ENCODE measurements around the gene TUBA1C.
"Not testable (repeated sequence)": the region's sequence is repeated elsewhere in the genome, so short reads cannot be mapped to it uniquely, and the experiment has no call there.

Gene TUBA1C

GRCh38 chr12:49232940-49233841 is 31.7 kb upstream of the TUBA1C start:
- H3K27me3 ChIP-seq (ENCODE audit: low read depth) = no peaks in the 10 kb centered on the region
- no peak overlapping the region for H3K4me3 ChIP-seq
- no peaks in the 10 kb centered on the region for H3K9me3 ChIP-seq
- peak; percentile 96 to 97 for DNase-seq (ENCODE audit: low spot score in 2 of 2)
- in situ Hi-C loops (cut with MboI; ENCODE audit: low sequenced_read_pairs) = loop anchor here (10.0 kb wide), 1 partner anchor 98 kb away; the partner anchor contains the start of gene TUBA1B
- peaks cover 37% of the 10 kb centered on the region for H3K4me1 ChIP-seq
- no peaks in the 10 kb centered on the region for H3K36me3 ChIP-seq (replicated peaks)

GRCh38 chr12:49233842-49234526 is 30.9 kb upstream of the TUBA1C start:
- Histone ChIP-seq H3K9me3 (no peaks in the 10 kb centered on the region), H3K4me1 (peaks cover 32% of the 10 kb centered on the region), H3K27me3 (ENCODE audit: low read depth) (no peaks in the 10 kb centered on the region), H3K4me3 (no peak overlapping the region), H3K36me3 (replicated peaks) (no peaks in the 10 kb centered on the region)
- peak in 1 of 2 experiments; percentile 33 for DNase-seq (ENCODE audit: low spot score in 2 of 2)
- in situ Hi-C loops (cut with MboI; ENCODE audit: low sequenced_read_pairs) = loop anchor here (10.0 kb wide), 1 partner anchor 99 kb away; the partner anchor contains the start of gene TUBA1B

- DNase-seq (ENCODE audit: low spot score in 2 of 2) = no peak
- no peaks in the 10 kb centered on the region for H3K27me3 ChIP-seq (ENCODE audit: low read depth)
- no peak overlapping the region for H3K4me3 ChIP-seq
- in situ Hi-C loops (cut with MboI; ENCODE audit: low sequenced_read_pairs) = loop anchor here (10.0 kb wide), 1 partner anchor 102 kb away; the partner anchor contains the start of gene TUBA1B
- H3K4me1 ChIP-seq = peaks cover 30% of the 10 kb centered on the region
- no peaks in the 10 kb centered on the region for H3K36me3 ChIP-seq (replicated peaks)
- H3K9me3 ChIP-seq = no peaks in the 10 kb centered on the region
Measured at GRCh38 chr12:49236423-49236822, 28.5 kb upstream of the TUBA1C start.

GRCh38 chr12:49243631-49244030 is 21.3 kb upstream of the TUBA1C start:
- in situ Hi-C loops (cut with MboI; ENCODE audit: low sequenced_read_pairs) = no loop called here

GRCh38 chr12:49244176-49244575 is 20.7 kb upstream of the TUBA1C start:
- Histone ChIP-seq H3K4me3 (no peak overlapping the region), H3K27me3 (ENCODE audit: low read depth) (no peaks in the 10 kb centered on the region), H3K36me3 (replicated peaks) (no peaks in the 10 kb centered on the region), H3K4me1 (no peaks in the 10 kb centered on the region), H3K9me3 (no peaks in the 10 kb centered on the region)
- in situ Hi-C loops (cut with MboI; ENCODE audit: low sequenced_read_pairs) = no loop called here
- no peak for DNase-seq (ENCODE audit: low spot score in 2 of 2)

More at GRCh38 chr12:49243631-49244030, 21.3 kb upstream of the TUBA1C start:
- H3K9me3 ChIP-seq = no peaks in the 10 kb centered on the region
- H3K36me3 ChIP-seq (replicated peaks) = no peaks in the 10 kb centered on the region
- no peak overlapping the region for H3K4me3 ChIP-seq
- H3K27me3 ChIP-seq (ENCODE audit: low read depth) = no peaks in the 10 kb centered on the region
- no peak for DNase-seq (ENCODE audit: low spot score in 2 of 2)
- no peaks in the 10 kb centered on the region for H3K4me1 ChIP-seq

- Histone ChIP-seq H3K36me3 (replicated peaks) (no peaks in the 10 kb centered on the region), H3K4me3 (no peak overlapping the region), H3K27me3 (ENCODE audit: low read depth) (no peaks in the 10 kb centered on the region), H3K4me1 (peaks cover 7% of the 10 kb centered on the region), H3K9me3 (no peaks in the 10 kb centered on the region)
- in situ Hi-C loops (cut with MboI; ENCODE audit: low sequenced_read_pairs) = no loop called here
- no peak for DNase-seq (ENCODE audit: low spot score in 2 of 2)
Measured at GRCh38 chr12:49251357-49251756, 13.5 kb upstream of the TUBA1C start.

GRCh38 chr12:49253033-49253623 is 11.8 kb upstream of the TUBA1C start:
- Histone ChIP-seq H3K9me3 (no peaks in the 10 kb centered on the region), H3K36me3 (replicated peaks) (no peaks in the 10 kb centered on the region)
- in situ Hi-C loops (cut with MboI; ENCODE audit: low sequenced_read_pairs) = no loop called here

GRCh38 chr12:49255456-49255855 is 9.4 kb upstream of the TUBA1C start:
- peaks cover 14% of the 10 kb centered on the region for H3K4me1 ChIP-seq
- H3K36me3 ChIP-seq (replicated peaks); H3K27me3 ChIP-seq (ENCODE audit: low read depth); in situ Hi-C loops (cut with MboI; ENCODE audit: low sequenced_read_pairs); DNase-seq (ENCODE audit: low spot score in 2 of 2); H3K4me3 ChIP-seq; H3K9me3 ChIP-seq: not testable (repeated sequence)

More at GRCh38 chr12:49253033-49253623, 11.8 kb upstream of the TUBA1C start:
- no peak overlapping the region for H3K4me3 ChIP-seq
- peaks cover 7% of the 10 kb centered on the region for H3K4me1 ChIP-seq
- H3K27me3 ChIP-seq (ENCODE audit: low read depth) = no peaks in the 10 kb centered on the region
- DNase-seq (ENCODE audit: low spot score in 2 of 2) = no peak

- no peaks in the 10 kb centered on the region for H3K36me3 ChIP-seq (replicated peaks)
- H3K27me3 ChIP-seq (ENCODE audit: low read depth) = no peaks in the 10 kb centered on the region
- H3K4me3 ChIP-seq = no peak overlapping the region
- peaks cover 14% of the 10 kb centered on the region for H3K4me1 ChIP-seq
- in situ Hi-C loops (cut with MboI; ENCODE audit: low sequenced_read_pairs) = no loop called here
- DNase-seq (ENCODE audit: low spot score in 2 of 2) = no peak
- H3K9me3 ChIP-seq = no peaks in the 10 kb centered on the region; the same call in 1 of the 2 replicates
Measured at GRCh38 chr12:49255857-49256637, 8.8 kb upstream of the TUBA1C start.

GRCh38 chr12:49257508-49258184 is 7.2 kb upstream of the TUBA1C start:
- peaks cover 14% of the 10 kb centered on the region for H3K4me1 ChIP-seq
- H3K36me3 ChIP-seq (replicated peaks); H3K4me3 ChIP-seq; H3K27me3 ChIP-seq (ENCODE audit: low read depth); DNase-seq (ENCODE audit: low spot score in 2 of 2); H3K9me3 ChIP-seq; in situ Hi-C loops (cut with MboI; ENCODE audit: low sequenced_read_pairs): not testable (repeated sequence)

- DNase-seq (ENCODE audit: low spot score in 2 of 2) = no peak
- no peaks in the 10 kb centered on the region; the same call in 1 of the 2 replicates for H3K9me3 ChIP-seq
- H3K36me3 ChIP-seq (replicated peaks) = no peaks in the 10 kb centered on the region
- peaks cover 18% of the 10 kb centered on the region for H3K4me1 ChIP-seq
- no peaks in the 10 kb centered on the region for H3K27me3 ChIP-seq (ENCODE audit: low read depth)
- no peak overlapping the region for H3K4me3 ChIP-seq
- in situ Hi-C loops (cut with MboI; ENCODE audit: low sequenced_read_pairs) = no loop called here
Measured at GRCh38 chr12:49259452-49259851, 5.4 kb upstream of the TUBA1C start.

- Histone ChIP-seq H3K4me1 (peaks cover 11% of the 10 kb centered on the region), H3K27me3 (ENCODE audit: low read depth) (no peaks in the 10 kb centered on the region), H3K4me3 (no peak overlapping the region), H3K9me3 (no peaks in the 10 kb centered on the region; the same call in 1 of the 2 replicates), H3K36me3 (replicated peaks) (peaks cover 2% of the 10 kb centered on the region)
- in situ Hi-C loops (cut with MboI; ENCODE audit: low sequenced_read_pairs) = no loop called here
- DNase-seq (ENCODE audit: low spot score in 2 of 2) = no peak
Measured at GRCh38 chr12:49260166-49260565, 4.7 kb upstream of the TUBA1C start.
